Daoy (cell line): ENCODE results near the gene SIRT7. TPM values are rescaled to one million over a fixed set of nuclear protein-coding genes. Genes with fewer than 3 reads are reported as not detected.

ENCODE experiments used
- DNase-seq: peaks from one replicate; pipeline ENCODE4 v3.0.0-alpha.2; 2015; ENCODE audit warnings: low read depth
- total RNA-seq: library from RNA; depleted of rRNA; stranded (reverse); fragments of >200 nt; shearing (Covaris generic); gene quantifications from 2 replicates; pipeline ENCODE4 v1.2.3, GENCODE V29; 2014

The SIRT7 gene
- total RNA-seq, 1 experiment from 2014 or later: 30.5 TPM

DNA sequence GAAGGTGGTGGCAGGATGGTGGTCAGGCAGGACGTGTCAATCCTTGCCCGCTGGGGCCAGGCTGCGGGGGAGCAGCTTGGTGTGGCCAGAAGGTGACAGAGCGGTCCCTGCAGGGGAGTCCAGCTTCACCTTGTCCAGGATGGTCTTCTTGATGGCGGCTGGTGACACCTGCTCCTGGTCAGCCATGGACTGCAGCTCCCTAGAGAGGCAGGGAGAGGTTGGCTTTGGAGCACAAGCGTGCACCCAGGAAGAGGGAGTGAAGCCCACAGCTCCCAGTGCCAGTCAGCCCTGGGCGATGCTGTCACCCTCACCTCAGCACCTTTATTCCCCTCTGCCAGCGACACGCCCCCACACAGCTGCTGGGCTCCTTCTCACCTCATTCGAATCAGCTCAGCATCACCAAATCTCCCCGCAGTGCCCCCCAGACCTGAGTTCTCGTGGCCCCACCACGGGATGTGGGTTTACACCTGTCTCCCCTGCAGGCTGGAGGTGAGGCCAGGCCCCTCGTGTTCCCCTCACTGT, 15.3 kb upstream of the SIRT7 start:
- no peak for DNase-seq

DNA sequence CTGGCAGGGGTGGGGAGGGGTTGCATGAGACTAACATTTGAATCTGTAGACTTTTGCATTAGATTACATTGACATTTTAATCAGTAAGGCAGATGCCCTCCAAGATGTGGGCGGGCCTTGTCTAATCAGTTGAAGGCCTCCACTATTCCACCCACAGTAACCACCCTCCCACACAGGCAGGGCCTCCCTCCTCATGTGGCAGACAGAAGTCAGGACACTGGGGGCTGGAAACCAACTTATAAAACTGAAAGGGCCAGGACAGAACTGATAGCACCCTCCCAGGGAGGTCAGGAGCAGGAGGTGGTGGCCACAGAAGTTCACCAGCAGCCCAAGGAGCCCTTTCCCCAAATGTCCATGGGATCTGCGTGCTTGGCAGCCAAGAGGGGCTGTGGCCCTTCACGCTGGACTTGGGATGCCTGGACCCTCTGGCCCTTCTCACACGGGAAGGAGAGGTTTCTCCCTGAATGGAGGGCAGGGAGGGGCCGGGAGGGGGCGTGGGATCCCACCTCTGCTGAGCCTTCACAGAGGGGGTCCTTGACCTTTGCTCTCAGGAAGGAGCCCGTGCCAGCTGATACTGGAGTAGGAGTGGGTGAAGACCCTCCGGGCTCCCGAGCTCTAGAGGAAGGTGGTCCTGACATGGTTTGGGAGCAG, 14.5 kb upstream of the SIRT7 start:
- no peak for DNase-seq

DNA sequence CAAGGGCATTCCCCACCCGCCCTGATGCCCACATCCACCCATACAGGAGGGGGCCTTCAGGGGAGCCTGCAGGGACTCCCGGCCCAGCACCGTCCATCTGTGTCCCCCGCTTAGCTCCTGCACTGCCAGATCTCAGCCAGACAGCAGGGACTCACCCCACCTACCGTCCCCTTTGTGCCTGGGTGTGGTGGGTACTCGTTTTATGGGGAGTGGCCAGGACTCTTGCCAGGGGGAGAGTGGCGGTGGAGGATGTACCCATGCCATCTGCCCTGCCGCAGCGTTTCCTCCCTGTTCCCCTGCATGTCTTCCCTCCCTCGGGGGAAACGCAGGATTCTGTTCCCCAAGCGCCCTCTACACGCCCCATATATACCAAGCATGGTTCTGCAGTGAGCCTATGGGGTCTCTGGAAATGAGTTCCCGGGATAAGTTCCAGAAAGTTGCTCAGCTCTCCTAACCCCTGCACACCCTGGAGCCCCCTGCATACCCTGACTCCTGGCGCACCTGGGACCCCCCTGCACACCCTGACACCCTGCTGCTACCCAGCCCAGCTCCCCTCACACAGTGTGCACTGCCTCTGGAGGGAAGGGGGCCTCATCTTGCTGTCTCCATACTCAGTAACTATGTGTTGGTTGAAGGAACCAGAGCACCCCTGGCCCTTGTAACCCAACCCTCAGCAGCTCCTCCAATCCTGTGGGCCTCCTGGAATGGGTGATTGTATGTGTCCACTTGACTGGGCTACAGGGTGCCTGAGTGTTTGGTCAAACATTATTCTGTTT, 13.8 kb upstream of the SIRT7 start:
- DNase-seq: no peak

DNA sequence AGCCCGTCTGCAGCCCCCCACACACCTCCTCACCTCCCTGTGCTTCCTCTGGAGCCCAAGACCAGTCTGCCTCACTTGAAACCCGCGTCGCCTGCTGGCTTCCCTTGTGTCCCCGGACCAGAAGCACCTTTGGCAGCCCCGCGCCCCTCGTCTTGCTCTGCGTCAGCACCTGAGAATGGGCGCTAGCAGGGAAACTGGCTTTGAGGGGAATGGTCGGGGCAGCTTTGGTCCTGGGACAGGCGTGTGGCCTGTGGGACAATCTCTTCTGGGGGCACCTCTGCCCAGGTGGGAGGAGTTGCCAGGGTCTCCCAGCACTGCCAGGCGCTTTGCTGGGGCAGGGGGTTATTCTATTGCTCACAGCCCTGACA, 13.2 kb upstream of the SIRT7 start:
- DNase-seq: no peak

DNA sequence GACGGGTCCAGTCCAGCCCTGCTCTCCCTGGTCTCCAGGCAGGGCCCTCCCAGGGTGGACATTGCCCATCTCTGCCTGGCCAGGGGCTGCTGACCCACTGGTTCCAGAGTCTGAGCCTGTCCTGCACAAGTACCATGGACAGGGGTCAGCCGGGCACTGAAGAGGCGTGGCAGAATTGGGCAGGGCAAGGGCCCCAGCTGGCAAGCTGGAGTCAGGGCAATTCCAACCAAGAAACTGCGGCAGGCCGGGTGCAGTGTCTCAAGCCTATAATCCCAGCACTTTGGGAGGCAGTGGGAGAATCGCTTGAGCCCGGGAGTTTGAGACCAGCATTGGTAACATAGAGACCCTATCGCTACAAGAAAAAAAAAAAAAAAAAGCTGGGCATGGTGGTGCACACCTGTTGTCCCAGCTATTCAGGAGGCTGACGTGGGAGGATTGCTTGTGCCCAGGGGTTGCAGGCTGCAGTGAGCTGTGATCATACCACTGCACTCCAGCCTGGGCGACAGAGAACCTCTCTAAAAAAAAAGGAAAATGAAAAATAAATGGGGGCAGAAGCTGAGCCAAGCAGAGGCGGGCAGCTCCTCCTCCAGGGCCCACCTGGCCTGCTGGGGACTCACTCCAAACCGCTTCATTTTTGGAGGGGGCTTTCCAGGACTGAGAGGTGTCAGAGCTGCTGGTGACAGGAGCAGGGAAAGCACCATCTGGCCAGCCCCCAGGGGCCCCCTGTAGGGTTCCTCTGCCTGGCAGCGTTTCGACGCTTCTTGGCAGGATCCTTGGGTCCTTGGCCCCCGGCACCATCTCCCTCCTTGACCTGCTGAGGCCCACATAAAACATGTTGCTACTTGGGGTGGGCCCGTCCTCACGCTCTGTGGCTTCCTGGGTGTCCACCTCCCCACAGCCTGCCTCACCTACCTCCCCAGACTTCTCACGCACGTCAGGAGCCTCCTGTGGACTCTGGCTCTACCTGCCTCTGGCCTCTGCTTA, 12.5 kb upstream of the SIRT7 start:
- no peak for DNase-seq

DNA sequence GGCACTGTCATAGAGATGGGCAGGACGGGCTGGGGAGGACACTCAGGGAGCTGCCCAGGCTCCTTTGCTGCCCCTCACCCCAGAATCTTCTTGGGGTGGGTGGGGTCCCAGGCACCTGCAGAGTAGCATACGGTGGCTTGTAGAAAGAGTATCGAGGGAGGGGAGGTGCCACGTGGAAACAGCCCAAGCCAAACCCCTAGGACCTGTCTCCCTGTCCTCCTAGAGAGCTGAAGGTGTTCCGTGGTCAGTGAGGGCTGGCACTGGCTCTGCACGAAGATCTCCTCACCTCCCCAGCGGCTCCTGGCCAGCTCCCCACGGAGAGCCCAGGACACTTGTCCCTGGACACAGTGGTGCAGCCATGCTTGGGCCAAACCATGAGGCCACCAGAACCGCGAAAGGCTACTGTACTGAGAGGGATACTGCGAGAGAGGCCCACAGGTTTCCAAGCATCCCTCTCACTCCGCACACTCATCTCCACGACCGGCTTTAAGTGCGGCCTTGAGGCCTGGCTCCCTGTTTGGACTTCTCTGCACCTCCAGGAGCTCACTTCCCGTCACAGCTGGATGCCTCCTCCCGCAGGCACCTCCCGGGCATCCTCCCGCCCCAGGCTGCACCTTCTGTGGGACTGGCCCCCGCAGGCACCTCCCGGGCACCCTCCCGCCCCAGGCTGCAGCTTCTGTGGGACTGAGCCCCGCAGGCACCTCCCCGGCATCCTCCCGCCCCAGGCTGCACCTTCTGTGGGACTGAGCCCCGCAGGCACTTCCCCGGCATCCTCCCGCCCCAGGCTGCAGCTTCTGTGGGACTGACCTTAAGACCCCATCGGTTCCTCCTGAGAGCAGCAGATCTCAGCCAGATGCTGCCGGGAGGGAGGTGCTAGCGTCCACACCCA, 11.5 kb upstream of the SIRT7 start:
- no peak for DNase-seq

DNA sequence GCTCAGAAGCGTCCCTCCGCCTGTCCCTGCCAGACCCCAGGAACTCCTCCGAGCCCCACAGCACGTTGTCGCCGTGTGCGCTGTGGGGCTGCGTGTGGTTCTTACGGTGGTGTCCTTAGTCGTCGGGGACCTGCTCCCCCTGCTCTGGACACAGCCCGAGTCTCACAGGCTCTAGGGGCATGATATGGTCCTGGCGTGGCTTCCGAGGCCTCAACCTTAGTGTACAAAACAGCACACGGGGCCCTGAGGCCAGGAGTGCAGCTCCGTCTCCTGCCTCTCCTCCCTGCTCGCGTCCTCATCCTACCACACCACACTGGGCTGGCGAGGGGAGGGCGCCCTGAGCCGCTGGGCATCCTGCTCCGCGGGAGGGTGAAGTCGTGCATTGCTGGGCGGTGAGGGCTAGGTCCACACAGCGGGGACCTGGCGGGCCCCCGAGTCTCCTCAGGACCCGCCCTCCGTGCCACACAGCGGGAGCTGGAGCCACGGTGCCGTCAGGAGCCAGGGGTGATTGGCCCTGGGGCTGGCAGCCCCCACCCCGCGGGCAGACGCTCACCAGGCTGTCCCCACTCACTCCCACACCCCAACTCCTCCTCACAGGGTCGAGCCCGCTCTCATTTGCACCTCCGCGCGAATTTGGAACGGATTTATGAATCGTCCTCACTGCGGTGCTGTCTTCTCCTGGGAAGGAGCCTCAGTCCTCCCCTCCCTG, 10.7 kb upstream of the SIRT7 start:
- DNase-seq: no peak

DNA sequence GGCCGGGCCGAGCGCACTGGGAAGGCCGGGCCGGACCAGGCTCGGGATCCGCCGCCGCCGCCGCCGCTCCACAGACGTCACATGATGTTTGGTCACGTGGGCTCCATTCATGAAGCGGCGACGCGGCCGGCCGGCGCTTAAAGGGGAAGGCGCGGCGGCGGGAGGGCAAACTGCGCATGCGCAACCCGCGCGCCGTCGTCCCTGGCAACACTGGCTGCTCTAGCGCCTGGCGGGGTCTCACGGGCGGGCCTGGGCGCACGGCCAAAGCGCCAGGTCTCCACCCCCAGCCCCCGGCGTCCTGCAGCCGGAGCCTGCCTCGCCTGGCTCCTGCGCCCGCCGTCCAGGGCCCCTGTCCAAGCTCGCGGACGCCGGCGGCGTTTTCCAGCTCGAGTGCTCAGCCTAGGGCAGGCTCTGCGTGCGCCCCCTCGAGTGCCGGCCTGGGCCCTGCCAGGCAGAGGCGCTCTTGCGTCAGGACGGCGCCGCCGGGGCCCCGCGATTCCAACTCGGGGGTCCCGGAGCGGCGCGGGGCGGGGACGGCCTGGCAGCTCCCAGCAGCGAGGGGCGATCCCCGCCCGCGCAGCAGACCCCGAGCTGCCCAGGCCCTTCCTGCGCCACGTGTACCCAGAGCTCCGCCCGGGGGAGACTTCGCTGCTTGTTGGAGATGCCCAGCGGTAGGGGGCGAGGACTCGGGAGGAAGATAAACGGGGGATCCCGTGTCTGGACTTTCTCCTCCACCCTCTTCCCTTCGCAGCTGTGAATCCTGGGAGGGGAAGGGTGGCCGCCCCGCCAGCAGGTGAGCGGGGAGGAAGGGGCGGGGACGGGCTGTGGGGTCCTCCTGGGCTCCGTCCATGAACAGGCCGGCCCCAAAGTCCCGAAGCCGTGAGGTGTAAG, 9.9 kb upstream of the SIRT7 start, which contains the start of gene MAFG:
MAFG (minus strand) TSS at position 83 of the 891 bp plus-strand sequence. CDS start 4,550 bp downstream, outside the sequence.
- DNase-seq: peak; percentile 98

DNA sequence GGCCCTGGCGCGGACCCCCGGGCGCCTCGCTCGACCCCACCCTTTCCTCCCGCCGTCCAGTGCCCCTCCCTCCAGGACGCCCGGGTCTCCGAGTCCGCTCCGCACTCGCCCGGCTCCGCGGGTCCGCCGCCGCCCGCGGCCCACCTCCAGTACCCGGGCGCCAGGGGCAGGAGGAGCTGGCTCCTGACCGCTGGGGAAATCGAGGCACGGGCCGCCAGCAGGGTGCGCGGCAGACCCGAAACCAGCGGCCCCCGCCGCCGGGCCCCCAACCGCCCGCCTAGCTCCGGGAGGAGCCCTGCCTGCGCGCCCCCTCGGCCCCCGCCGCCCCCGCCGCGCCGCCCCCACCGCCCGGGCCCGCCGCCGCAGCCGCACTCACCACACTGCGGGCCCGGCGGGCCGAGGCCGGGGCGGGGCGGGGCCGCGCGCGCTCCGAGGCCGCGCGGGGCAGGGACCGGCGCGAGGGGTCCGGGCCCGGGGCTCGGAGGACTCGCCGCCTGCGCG, 9.2 kb upstream of the SIRT7 start:
- DNase-seq: no peak

DNA sequence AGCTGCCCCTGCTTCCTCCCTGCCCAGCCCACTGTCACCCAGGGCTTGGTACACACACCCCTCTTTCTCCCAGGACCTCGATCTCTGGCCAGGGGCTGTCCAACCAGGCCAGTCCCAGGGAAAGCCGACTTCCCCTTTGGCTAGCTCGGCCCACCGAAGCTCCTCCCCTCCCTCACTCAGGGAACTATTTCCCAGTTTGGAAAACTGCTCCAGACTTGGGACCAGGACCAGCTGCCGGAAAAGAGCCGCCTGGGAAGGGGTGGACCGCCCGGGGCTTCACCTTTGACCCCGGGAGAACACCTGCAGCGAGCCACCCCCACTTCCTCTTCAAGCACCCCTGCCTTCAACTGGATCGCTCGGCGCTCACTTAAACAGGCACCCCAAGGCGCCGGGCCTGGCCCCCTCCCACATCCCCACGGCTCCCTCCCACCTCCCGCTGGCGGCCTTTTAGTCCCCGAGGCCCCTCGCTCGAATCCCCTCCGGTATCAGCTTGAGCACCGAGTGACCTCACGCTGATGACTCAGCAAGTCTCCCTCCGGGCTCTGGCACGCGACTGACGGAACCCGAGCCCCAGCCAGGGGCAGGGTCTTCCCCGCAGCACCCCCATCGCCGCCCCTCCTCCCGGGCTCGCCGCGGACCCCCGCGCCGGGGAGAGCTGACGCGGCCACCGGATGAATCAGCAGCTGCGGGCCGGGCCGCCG, 8.6 kb upstream of the SIRT7 start:
- DNase-seq: peak; percentile 85

DNA sequence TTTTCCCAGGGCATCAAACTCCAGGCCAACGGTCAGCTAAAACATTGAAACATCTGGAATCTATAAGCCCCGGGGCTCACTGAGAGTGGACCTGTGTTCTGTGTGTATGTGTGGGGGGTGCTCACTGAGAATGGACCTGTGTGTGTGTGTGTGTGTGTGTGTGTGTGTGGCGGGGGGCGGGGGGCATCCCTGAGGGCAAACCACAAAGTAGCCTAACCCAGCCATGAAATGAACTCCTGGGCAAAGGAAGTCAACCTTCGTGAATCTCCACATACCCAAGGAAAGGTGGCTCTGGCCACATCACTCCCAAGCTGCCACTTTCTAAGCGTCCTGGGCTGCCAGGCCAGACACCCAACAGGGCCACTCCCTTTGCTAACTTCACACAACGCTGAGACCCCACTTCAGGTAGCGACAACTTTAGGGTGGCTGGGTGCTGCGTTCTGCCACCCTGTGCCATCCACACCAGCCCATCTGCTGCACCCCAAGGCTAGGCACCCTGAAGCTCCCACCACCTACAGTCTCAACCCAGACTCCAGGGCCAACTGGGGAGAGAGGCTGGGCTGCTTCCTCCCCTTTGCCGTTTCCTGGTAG, 8.0 kb upstream of the SIRT7 start:
- DNase-seq: no peak

DNA sequence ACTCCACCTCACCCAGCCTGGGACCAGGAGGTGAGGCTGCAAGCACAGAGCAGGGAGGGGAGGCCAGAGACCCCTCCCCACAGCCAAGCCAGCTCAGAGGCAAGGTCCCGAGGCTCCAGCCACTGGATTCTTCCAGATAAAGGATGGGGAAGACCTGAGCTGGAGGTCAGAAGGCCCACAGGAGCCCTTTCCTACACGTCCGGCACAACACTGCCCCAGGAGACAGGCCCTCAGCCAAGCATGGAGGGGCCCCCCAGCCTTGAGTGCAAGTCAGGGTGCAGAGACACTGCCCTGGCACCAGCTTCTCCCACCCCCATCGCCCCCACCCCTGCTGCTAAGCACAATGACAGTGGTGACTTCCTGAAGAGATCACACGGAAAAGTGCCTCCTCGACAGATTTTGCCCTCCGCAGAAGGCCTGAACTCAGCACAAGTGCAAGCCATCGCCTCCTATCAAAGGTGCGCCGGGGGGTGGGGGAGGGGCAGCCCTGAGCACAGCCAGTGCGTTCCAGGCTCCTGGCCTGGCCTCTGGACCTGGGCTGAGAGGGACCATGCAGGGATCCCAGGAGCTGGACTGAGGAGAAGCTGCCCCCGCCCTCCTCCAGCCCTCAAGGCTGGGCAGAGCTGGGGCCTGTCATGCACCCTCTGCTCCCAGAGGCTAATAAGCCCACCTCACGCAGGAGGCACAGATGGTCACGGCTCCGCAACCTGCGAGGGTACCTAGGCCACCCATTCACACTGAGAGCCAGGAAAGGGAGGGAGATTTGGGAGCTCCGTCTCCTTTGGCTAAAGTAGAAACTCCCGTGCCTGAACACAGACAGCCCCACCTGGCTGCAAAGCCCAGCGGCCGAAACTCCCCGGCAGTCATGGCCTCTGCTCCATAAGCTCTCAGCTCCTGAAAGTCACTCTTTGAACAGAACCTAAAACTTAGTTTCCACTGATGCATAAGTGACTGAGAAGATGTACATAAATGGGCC, 6.9 kb upstream of the SIRT7 start:
- DNase-seq: no peak

DNA sequence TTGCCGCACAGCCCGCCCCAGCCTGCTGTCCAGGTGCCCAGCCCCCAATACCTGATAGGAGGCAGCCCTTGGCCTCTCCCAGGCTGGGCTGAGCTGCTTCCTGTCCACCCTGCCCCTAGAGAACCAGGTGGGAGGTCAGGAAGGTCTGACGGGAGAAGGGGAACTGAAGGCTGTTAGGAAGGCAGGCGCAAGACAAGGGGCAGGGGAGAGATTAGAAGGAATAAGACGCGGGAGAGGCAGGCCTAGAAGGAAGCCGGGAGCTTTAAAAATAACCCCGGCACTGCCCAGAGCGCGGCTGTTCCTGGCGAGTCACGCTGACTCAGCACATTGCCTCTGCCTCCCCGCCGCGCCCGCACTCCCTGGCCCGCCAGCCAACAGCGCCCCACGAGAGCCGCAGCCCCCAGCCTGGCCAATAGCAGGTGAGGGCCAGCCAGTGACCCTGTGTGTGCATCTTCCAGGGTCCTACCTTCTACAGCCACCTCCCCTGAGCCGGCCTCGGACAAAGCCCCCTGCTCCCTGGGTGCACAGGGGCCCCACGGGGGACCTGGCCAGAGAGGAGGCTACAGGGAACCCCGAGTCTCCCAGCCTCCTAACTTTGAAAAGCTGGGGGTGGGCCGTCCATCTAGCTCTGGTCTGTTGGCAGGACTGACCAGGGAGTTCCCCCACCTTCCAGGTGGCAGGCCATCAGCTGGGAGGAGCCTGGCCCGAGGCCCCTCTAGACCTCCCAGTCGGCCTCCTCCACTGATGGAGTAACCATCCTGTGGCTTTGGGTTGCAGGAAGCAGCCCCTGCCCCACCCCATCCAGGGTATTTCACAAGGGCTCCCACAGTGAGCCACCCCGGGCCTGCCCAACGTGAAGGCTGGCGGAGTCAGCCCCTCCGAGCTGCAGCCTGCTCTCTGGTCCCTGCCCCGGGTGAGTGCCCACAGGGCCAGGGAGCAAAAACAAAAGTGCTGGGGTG, 5.6 kb upstream of the SIRT7 start:
- DNase-seq: peak; percentile 84

DNA sequence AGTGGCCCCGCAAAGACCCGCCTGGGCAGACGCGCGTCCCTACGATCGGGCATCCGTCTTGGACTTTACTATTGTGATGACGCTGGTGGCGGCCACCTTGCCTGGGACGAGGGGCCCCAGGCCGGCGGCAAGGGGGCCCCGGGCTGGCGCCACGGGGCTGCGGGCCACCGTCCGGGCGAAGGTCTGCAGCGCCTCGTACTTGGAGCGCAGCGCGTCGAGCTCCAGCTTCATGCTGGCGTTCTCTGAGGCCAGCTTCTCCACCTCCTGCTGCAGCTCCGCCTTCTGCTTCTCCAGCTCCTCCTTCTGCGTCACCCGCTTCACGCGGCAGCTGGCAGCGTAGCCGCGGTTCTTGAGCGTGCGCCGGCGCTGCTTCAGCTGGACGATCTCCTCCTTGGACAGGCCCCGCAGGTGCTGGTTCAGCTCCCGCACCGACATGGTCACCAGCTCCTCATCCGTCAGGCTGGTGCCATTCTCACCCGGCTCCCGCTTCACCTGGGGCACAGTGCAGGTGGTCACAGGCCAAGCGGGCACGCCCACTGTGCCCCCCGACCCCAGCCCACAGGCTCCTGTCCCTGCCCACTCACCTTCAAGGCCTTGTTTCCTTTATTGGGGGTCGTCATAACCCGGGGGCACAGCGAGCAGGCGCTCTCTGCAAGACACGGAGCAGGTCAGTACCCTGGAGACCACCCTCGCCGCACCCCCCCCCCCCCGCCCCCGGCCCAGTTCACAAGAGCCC, 4.8 kb upstream of the SIRT7 start:
- no peak for DNase-seq

DNA sequence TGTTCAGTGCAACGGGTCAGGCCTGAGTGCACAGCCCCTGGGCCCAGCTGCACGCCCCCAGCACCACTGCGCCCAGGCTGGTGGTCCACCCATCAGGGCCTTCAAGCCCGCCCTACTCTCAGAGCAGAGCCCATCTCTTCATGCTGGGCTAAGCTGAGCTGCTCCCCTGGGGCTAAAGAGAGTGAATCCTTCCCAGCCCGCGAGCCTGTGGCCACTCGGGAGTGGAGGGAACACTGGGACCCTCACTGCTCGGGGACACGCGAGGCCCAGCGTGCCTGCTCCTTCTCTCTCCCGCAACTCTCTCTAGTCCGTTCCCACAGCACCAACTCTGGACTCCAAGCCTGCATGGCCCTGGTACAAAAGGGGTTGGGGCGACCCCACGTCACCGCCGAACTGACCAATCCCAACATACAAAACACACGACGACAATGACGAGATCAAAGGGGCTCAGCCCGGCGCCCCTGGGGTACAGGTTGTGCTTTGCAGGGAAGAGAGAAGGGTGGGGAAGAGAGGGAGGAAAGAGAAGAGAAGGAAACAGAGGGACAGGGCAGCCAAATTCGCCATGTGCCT, 4.1 kb upstream of the SIRT7 start:
- no peak for DNase-seq
